ENCODE measurements around the gene TMEM237. TPM values are rescaled to one million over a fixed set of nuclear protein-coding genes. Genes with fewer than 3 reads are reported as not detected.
"Not testable (repeated sequence)": the region's sequence is repeated elsewhere in the genome, so short reads cannot be mapped to it uniquely, and the experiment has no call there.

The TMEM237 gene
- total and polyA plus RNA-seq, 12 donors = 12.3 to 109 (median 33.6) TPM

DNA sequence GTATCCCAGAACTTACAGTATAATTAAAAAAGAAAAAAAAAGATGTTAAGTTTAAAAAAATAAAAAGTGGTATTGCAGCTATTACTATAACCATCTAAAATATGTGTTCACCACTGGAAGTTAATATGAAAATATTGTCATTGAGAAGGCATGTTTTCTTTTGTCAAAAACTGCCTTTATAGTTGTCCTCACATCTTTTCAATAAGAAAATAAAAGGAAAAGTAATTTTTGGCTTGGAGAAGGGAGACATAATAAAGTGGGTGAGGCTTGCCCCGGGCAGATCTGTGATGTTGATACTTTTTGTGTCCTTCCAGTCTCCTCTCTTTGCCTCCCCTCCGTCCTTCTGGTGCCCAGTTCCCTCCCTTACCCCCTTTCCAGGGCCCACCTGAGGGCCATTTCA is 30.2 kb upstream of the TMEM237 start:
- intact Hi-C loops (cut with DNase I) = no loop called here
- no peaks in the 10 kb centered on the region for H3K27me3 ChIP-seq
- DNase-seq = no peak
- H3K4me1 ChIP-seq (replicated peaks in 1 of 2) = no peaks in the 10 kb centered on the region
- H3K4me3 ChIP-seq = no peak overlapping the region
- H3K9me3 ChIP-seq (replicated peaks in 1 of 3) = no peaks in the 10 kb centered on the region
- TF ChIP-seq POLR2A (IDR thresholded peaks at IDR 0.05) = no peak
- TF ChIP-seq, protein P1, sequence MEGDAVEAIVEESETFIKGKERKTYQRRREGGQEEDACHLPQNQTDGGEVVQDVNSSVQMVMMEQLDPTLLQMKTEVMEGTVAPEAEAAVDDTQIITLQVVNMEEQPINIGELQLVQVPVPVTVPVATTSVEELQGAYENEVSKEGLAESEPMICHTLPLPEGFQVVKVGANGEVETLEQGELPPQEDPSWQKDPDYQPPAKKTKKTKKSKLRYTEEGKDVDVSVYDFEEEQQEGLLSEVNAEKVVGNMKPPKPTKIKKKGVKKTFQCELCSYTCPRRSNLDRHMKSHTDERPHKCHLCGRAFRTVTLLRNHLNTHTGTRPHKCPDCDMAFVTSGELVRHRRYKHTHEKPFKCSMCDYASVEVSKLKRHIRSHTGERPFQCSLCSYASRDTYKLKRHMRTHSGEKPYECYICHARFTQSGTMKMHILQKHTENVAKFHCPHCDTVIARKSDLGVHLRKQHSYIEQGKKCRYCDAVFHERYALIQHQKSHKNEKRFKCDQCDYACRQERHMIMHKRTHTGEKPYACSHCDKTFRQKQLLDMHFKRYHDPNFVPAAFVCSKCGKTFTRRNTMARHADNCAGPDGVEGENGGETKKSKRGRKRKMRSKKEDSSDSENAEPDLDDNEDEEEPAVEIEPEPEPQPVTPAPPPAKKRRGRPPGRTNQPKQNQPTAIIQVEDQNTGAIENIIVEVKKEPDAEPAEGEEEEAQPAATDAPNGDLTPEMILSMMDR (IDR thresholded peaks at IDR 0.05) = no peak
- H3K36me3 ChIP-seq (replicated peaks in 1 of 2) = no peaks in the 10 kb centered on the region
- H3K27ac ChIP-seq = no peak overlapping the region
- WGBS, 4 donors = 81 to 87% (median 84%) methylated on average over 2 of the region's 2 CpGs

DNA sequence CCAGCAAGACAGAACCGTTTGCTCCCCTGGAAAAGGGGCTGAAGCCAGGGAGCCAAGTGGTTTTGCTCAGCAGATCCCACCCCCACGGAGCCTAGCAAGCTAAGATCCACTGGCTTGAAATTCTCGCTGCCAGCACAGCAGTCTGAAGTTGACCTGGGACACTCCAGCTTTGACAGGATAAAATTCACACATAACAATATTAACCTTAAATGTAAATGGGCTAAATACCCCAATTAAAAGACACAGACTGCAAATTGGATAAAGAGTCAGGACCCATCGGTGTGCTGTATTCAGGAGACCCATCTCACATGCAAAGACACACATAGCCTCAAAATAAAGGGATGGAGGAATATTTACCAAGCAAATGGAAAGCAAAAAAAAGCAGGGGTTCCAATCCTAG is 27.9 kb upstream of the TMEM237 start:
- DNase-seq; H3K27ac ChIP-seq; H3K9me3 ChIP-seq (replicated peaks in 1 of 3); intact Hi-C loops (cut with DNase I); H3K4me3 ChIP-seq; H3K27me3 ChIP-seq; H3K36me3 ChIP-seq (replicated peaks in 1 of 2); H3K4me1 ChIP-seq (replicated peaks in 1 of 2): not testable (repeated sequence)
- WGBS, 4 donors = 49 to 63% (median 56%) methylated on average over 4 of the region's 4 CpGs

DNA sequence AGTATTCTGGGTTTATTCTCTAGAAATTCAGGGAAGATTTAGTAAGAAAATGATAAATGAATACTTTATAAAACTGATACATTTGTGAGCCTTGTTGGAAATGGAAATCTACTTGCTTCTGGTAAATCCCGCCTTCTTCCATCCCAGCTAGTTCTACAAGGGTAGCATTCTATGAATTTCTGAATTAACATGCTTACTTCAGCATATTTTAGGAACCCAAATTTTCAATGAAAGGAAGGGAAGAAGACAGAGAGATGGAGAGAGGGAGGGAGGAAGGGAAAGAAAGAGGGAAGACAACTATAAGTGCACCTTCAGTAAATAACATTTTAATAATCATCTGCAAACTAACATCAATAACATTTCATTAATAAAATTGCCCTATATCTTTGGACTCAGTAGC is 26.6 kb upstream of the TMEM237 start:
- no peak for DNase-seq
- TF ChIP-seq, protein P1 (IDR thresholded peaks at IDR 0.05) = no peak
- no peak for TF ChIP-seq POLR2A (IDR thresholded peaks at IDR 0.05)

DNA sequence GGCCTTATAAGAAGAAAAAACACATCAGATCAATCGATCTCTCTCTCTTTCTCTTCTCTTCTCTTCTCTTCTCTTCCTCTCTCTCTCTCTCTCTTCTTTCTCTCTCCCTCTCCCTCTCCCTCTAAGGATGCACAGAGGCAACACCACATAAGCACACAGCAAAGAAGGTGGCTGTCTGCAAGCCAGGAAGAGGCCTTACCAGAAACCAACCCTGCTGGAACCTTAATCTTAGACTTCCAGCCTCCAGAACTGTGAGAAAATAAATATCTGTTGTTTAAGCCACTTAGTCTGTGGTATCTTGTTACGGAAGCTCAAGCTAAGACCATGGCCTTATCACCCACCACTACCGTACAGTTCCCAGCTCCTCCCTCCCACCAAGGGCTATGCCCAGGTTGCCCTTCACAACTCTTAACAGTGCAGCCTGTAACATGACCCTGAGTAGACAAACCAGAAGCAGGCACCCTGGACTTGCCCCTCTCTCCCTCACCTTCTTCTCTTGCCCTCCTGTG is 25.2 kb upstream of the TMEM237 start:
- no peak for DNase-seq
- WGBS, 4 donors = 61 to 85% (median 79%) methylated on average over 3 of the region's 3 CpGs
- no peak overlapping the region for H3K27ac ChIP-seq
- intact Hi-C loops (cut with DNase I) = no loop called here
- no peaks in the 10 kb centered on the region for H3K4me1 ChIP-seq (replicated peaks in 1 of 2)
- no peaks in the 10 kb centered on the region for H3K9me3 ChIP-seq (replicated peaks in 1 of 3)
- no peak for TF ChIP-seq POLR2A (IDR thresholded peaks at IDR 0.05)
- TF ChIP-seq, protein P1 (IDR thresholded peaks at IDR 0.05) = no peak
- H3K4me3 ChIP-seq = no peak overlapping the region
- no peaks in the 10 kb centered on the region for H3K27me3 ChIP-seq
- H3K36me3 ChIP-seq (replicated peaks in 1 of 2) = no peaks in the 10 kb centered on the region

More for the DNA sequence above, 26.6 kb upstream of the TMEM237 start:
- intact Hi-C loops (cut with DNase I) = no loop called here
- H3K4me1 ChIP-seq (replicated peaks in 1 of 2) = no peaks in the 10 kb centered on the region
- H3K27ac ChIP-seq = no peak overlapping the region
- H3K9me3 ChIP-seq (replicated peaks in 1 of 3) = no peaks in the 10 kb centered on the region
- no peaks in the 10 kb centered on the region for H3K36me3 ChIP-seq (replicated peaks in 1 of 2)
- no peaks in the 10 kb centered on the region for H3K27me3 ChIP-seq
- no peak overlapping the region for H3K4me3 ChIP-seq
- 91 to 97% (median 93%) methylated on average over 1 of the region's 1 CpG for WGBS, 4 donors

DNA sequence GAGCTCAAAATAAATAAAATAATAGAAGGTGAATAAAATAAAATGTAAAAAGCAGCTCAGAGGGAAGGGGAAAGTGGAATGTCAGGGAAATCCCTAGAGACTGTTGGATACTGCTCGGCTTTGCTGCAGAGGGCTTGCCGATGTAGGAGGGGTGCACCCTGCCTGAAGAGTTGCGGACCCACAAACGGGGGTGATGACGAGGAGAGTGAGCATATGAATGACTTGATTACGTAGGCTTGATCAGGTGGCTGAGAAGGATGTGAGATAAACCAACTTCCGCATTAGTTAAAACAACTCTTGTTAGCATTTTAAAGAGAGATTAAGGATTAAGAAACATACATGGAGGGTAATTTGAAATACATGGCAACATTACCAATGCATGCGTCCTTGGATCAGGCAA is 21.0 kb upstream of the TMEM237 start:
- Histone ChIP-seq H3K27me3 (no peaks in the 10 kb centered on the region), H3K9me3 (replicated peaks in 1 of 3) (no peaks in the 10 kb centered on the region), H3K27ac (no peak overlapping the region), H3K36me3 (replicated peaks in 1 of 2) (no peaks in the 10 kb centered on the region), H3K4me3 (no peak overlapping the region), H3K4me1 (replicated peaks in 1 of 2) (no peaks in the 10 kb centered on the region)
- WGBS, 4 donors = 79 to 85% (median 83%) methylated on average over 8 of the region's 8 CpGs
- TF ChIP-seq, protein P1 (IDR thresholded peaks at IDR 0.05) = no peak
- TF ChIP-seq POLR2A (IDR thresholded peaks at IDR 0.05) = no peak
- no peak for DNase-seq
- intact Hi-C loops (cut with DNase I) = no loop called here
